HG03469 (cell line): Measurements from ENCODE around the gene NUDT16.

Source experiments
- ATAC-seq: cut with Tn5 transposase; IDR thresholded peaks from one replicate; pipeline ENCODE4 v1.9.1; 2021; ENCODE audit warnings: mild to moderate bottlenecking, moderate library complexity, moderate number of reproducible peaks; ENCODE audit not compliant: unreplicated experiment

Gene NUDT16

GRCh38 chr3:131435000-131435399 is 53.4 kb downstream of the NUDT16 start:
- ATAC-seq = no peak
